ENCODE results near the gene WDR53.

Gene WDR53

DNA sequence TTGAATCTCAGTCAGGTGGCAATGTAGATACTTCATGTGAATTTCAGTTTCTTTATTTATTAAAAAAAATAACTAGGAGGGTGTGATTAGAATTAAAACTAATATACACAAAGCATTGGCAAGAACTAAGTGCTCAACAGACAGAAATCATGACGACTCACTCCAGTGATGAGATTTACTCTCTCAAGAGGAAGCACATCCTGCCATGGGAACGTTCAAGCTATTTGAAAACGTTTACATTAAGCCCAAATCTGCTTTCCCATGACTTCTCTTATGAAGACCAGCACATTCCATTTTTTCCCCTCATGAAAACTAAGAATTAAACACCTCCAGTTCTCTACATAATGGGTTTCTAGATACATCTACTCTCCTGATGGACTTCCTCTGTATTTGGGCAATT is 8.5 kb downstream of the WDR53 start:
- Histone ChIP-seq H3K4me2 (ENCODE audit: low read depth, low read length, poor library complexity, severe bottlenecking) (no peak overlapping the region), H3K27me3 (ENCODE audit: insufficient read depth, low read length, poor library complexity, severe bottlenecking) (no peaks in the 10 kb centered on the region), H3K9ac (ENCODE audit: low read depth, low read length, poor library complexity, severe bottlenecking) (no peak overlapping the region), H3K9me3 (ENCODE audit: insufficient read depth, low read depth, low read length) (no peaks in the 10 kb centered on the region), H3K36me3 (ENCODE audit: insufficient read depth, low read length) (no peaks in the 10 kb centered on the region), H3K4me1 (ENCODE audit: insufficient read depth, low read length, poor library complexity, severe bottlenecking) (peaks cover 19% of the 10 kb centered on the region), H4K20me1 (ENCODE audit: insufficient read depth, low read length, poor library complexity, severe bottlenecking) (no peaks in the 10 kb centered on the region), H3F3A (ENCODE audit: low read depth) (no peaks in the 10 kb centered on the region), H2AFZ (ENCODE audit: low read length) (no peak overlapping the region), H3K9me2 (replicated peaks; ENCODE audit: low read depth, low read length) (no peaks in the 10 kb centered on the region), H3K4me3 (ENCODE audit: low read length, poor library complexity, severe bottlenecking) (no peak overlapping the region), H3K79me2 (ENCODE audit: insufficient read depth, low read length) (peaks cover 9% of the 10 kb centered on the region)
- TF ChIP-seq EZH2phosphoT487 (IDR thresholded peaks at IDR 0.05; ENCODE audit: borderline replicate concordance): no peak

DNA sequence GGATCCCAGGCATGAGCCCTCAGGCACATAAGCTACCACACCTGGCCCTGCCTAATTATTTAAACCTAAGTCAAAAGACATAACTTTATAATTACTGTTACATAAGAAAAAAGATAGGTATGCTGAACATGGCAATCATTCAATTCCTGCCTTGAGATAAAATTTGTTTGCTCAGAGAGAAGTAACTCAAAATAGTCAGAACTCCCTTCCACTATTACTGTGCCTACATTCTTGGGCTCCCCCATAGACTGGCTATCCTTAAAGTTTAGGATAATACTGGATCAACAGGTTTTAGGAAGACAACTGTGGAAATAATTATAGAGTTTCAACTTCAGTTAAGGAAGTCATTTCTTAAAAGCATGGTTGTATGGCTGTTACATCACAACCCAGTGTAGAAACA is 9.9 kb downstream of the WDR53 start:
- Histone ChIP-seq H3F3A (ENCODE audit: low read depth) (no peaks in the 10 kb centered on the region), H3K9me3 (ENCODE audit: insufficient read depth, low read depth, low read length) (no peaks in the 10 kb centered on the region), H3K9me2 (replicated peaks; ENCODE audit: low read depth, low read length) (no peaks in the 10 kb centered on the region), H2AFZ (ENCODE audit: low read length) (no peak overlapping the region), H4K20me1 (ENCODE audit: insufficient read depth, low read length, poor library complexity, severe bottlenecking) (no peaks in the 10 kb centered on the region), H3K9ac (ENCODE audit: low read depth, low read length, poor library complexity, severe bottlenecking) (no peak overlapping the region), H3K4me2 (ENCODE audit: low read depth, low read length, poor library complexity, severe bottlenecking) (no peak overlapping the region), H3K4me1 (ENCODE audit: insufficient read depth, low read length, poor library complexity, severe bottlenecking) (peaks cover 5% of the 10 kb centered on the region), H3K79me2 (ENCODE audit: insufficient read depth, low read length) (peaks cover 9% of the 10 kb centered on the region), H3K36me3 (ENCODE audit: insufficient read depth, low read length) (no peaks in the 10 kb centered on the region), H3K4me3 (ENCODE audit: low read length, poor library complexity, severe bottlenecking) (no peak overlapping the region), H3K27me3 (ENCODE audit: insufficient read depth, low read length, poor library complexity, severe bottlenecking) (no peaks in the 10 kb centered on the region)
- TF ChIP-seq EZH2phosphoT487 (IDR thresholded peaks at IDR 0.05; ENCODE audit: borderline replicate concordance): no peak
- TF ChIP-seq, protein P1, sequence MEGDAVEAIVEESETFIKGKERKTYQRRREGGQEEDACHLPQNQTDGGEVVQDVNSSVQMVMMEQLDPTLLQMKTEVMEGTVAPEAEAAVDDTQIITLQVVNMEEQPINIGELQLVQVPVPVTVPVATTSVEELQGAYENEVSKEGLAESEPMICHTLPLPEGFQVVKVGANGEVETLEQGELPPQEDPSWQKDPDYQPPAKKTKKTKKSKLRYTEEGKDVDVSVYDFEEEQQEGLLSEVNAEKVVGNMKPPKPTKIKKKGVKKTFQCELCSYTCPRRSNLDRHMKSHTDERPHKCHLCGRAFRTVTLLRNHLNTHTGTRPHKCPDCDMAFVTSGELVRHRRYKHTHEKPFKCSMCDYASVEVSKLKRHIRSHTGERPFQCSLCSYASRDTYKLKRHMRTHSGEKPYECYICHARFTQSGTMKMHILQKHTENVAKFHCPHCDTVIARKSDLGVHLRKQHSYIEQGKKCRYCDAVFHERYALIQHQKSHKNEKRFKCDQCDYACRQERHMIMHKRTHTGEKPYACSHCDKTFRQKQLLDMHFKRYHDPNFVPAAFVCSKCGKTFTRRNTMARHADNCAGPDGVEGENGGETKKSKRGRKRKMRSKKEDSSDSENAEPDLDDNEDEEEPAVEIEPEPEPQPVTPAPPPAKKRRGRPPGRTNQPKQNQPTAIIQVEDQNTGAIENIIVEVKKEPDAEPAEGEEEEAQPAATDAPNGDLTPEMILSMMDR (conservative IDR thresholded peaks at IDR 0.05; ENCODE audit: low read length): no peak

DNA sequence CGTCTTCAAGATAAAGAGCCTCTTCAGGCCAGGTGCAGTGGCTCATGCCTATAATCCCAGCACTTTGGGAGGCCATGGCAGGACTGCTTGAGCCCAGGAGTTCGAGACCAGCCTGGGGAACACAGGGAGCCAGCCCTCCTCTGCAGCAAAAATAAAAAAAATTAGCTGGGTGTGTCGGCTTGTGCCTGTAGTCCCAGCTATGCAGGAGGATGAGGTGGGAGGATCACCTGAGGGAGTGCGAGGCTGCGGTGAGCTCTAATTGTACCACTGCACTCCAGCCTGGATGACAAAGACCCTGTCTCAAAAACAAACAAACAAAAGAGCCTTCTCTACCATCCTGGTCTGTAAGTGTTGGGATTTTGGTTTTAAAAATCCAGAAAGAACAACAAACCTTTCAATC is 11.1 kb downstream of the WDR53 start:
- H3K4me1 ChIP-seq (ENCODE audit: insufficient read depth, low read length, poor library complexity, severe bottlenecking): no peaks in the 10 kb centered on the region
- H2AFZ ChIP-seq (ENCODE audit: low read length): no peak overlapping the region
- no peak overlapping the region for H3K4me2 ChIP-seq (ENCODE audit: low read depth, low read length, poor library complexity, severe bottlenecking)
- H3K9me2 ChIP-seq (replicated peaks; ENCODE audit: low read depth, low read length): no peaks in the 10 kb centered on the region
- no peaks in the 10 kb centered on the region for H3K36me3 ChIP-seq (ENCODE audit: insufficient read depth, low read length)
- no peaks in the 10 kb centered on the region for H3F3A ChIP-seq (ENCODE audit: low read depth)
- TF ChIP-seq, protein P1 (conservative IDR thresholded peaks at IDR 0.05; ENCODE audit: low read length): no peak
- TF ChIP-seq EZH2phosphoT487 (IDR thresholded peaks at IDR 0.05; ENCODE audit: borderline replicate concordance): no peak
- no peaks in the 10 kb centered on the region for H3K9me3 ChIP-seq (ENCODE audit: insufficient read depth, low read depth, low read length)
- H4K20me1 ChIP-seq (ENCODE audit: insufficient read depth, low read length, poor library complexity, severe bottlenecking): no peaks in the 10 kb centered on the region
- H3K79me2 ChIP-seq (ENCODE audit: insufficient read depth, low read length): no peaks in the 10 kb centered on the region
- H3K27me3 ChIP-seq (ENCODE audit: insufficient read depth, low read length, poor library complexity, severe bottlenecking): no peaks in the 10 kb centered on the region
- H3K9ac ChIP-seq (ENCODE audit: low read depth, low read length, poor library complexity, severe bottlenecking): no peak overlapping the region
- H3K4me3 ChIP-seq (ENCODE audit: low read length, poor library complexity, severe bottlenecking): no peak overlapping the region

DNA sequence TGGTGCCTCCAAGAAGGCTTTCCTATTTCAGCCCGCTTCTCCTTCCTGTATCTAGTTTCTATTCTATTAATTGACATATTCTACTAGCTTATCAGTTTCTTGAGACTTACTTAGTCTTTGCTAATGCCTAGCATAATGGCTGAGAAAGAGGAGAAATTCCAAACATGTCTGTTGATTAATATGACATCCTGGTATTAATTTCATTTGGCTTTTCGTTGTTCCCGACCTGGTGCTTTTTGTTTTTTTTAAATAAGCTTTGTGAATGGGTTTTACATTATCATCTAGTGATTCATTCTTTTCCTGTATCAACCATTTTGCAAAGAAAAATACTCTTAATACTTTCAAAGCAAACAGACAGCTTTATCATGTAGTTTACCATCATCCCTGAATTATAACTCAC is 13.1 kb downstream of the WDR53 start:
- Histone ChIP-seq H3K9me2 (replicated peaks; ENCODE audit: low read depth, low read length) (no peaks in the 10 kb centered on the region), H3F3A (ENCODE audit: low read depth) (no peaks in the 10 kb centered on the region), H3K4me3 (ENCODE audit: low read length, poor library complexity, severe bottlenecking) (no peak overlapping the region), H3K27me3 (ENCODE audit: insufficient read depth, low read length, poor library complexity, severe bottlenecking) (no peaks in the 10 kb centered on the region), H3K36me3 (ENCODE audit: insufficient read depth, low read length) (no peaks in the 10 kb centered on the region), H2AFZ (ENCODE audit: low read length) (no peak overlapping the region), H3K4me2 (ENCODE audit: low read depth, low read length, poor library complexity, severe bottlenecking) (no peak overlapping the region), H3K9ac (ENCODE audit: low read depth, low read length, poor library complexity, severe bottlenecking) (no peak overlapping the region), H3K9me3 (ENCODE audit: insufficient read depth, low read depth, low read length) (peaks cover 3% of the 10 kb centered on the region; the same call in 1 of the 2 replicates), H3K4me1 (ENCODE audit: insufficient read depth, low read length, poor library complexity, severe bottlenecking) (no peaks in the 10 kb centered on the region), H3K79me2 (ENCODE audit: insufficient read depth, low read length) (no peaks in the 10 kb centered on the region), H4K20me1 (ENCODE audit: insufficient read depth, low read length, poor library complexity, severe bottlenecking) (no peaks in the 10 kb centered on the region)
- TF ChIP-seq, protein P1 (conservative IDR thresholded peaks at IDR 0.05; ENCODE audit: low read length): no peak
- TF ChIP-seq EZH2phosphoT487 (IDR thresholded peaks at IDR 0.05; ENCODE audit: borderline replicate concordance): no peak
